Gastroesophageal sphincter (tissue), 4 donors: ENCODE data around the gene FGF5. TPM values are rescaled to one million over a fixed set of nuclear protein-coding genes. Genes with fewer than 3 reads are reported as not detected.

Experiments
- ATAC-seq: fragments of 150-250 bp; one replicate; pipeline ENCODE4 v1.9.1; 2016; ENCODE audit warnings: mild to moderate bottlenecking, moderate library complexity
- H3K27ac ChIP-seq, 4 donors: fragments of 200-600 bp; sonication (generic) in 3 of 4; 1 replicate in 3 of 4; 2 replicates in 1 of 4; pipeline ENCODE4 v1.5.1; 2016 to 2019
- H3K27me3 ChIP-seq: fragments of 200-600 bp; sonication (generic); one replicate; pipeline ENCODE4 v1.5.1; 2019
- H3K36me3 ChIP-seq, 2 donors: fragments of 200-600 bp; sonication (generic); one replicate each; pipeline ENCODE4 v1.5.1; 2019; ENCODE audit warnings: control low read depth in 1 of 2
- H3K4me1 ChIP-seq, 3 donors: fragments of 200-600 bp; sonication (generic); 1 replicate in 2 of 3; 2 replicates in 1 of 3; pipeline ENCODE4 v1.5.1; 2016 to 2019; ENCODE audit warnings: control low read depth in 2 of 3
- H3K4me3 ChIP-seq, 2 donors: fragments of 200-600 bp; sonication (generic); one replicate each; pipeline ENCODE4 v1.5.1; 2019; ENCODE audit warnings: mild to moderate bottlenecking in 1 of 2, moderate library complexity in 1 of 2
- H3K9me3 ChIP-seq, 3 donors: fragments of 200-600 bp; sonication (generic); one replicate each; pipeline ENCODE4 v1.5.1; 2017 to 2019; ENCODE audit warnings: control low read depth in 2 of 3
- EP300 ChIP-seq: sonication (generic); formaldehyde crosslinking; IDR thresholded peaks from one replicate; pipeline ENCODE4 v1.6.1; 2017; ENCODE audit warnings: antibody characterized with exemption, mild to moderate bottlenecking
- POLR2A ChIP-seq, 2 donors: fragments of 450-650 bp; IDR thresholded peaks; one replicate each; pipeline ENCODE4 v1.6.1; 2017; ENCODE audit warnings: antibody characterized with exemption in 2 of 2, mild to moderate bottlenecking in 2 of 2, moderate library complexity in 1 of 2
- POLR2AphosphoS5 ChIP-seq: sonication (generic); formaldehyde crosslinking; IDR thresholded peaks from one replicate; pipeline ENCODE4 v1.6.1; 2017; ENCODE audit warnings: antibody characterized with exemption
- WGBS, 2 donors: methylation state at CpG; one replicate each; pipeline ENCODE4 v1.1.5; 2018; ENCODE audit warnings: low coverage in 1 of 2; 5-methylcytosine and 5-hydroxymethylcytosine counted together
- total RNA-seq, 4 donors: library from RNA; depleted of rRNA; stranded (reverse); fragments of >200 nt; gene quantifications; one replicate each; pipeline ENCODE4 v1.1.0, GENCODE V29; 2016
- TF ChIP-seq, protein P1 (sequence below), 4 experiments: fragments of 200-600 bp in 2 of 4; fragments of 450-650 bp in 2 of 4; sonication (generic) in 1 of 4; IDR thresholded peaks; one replicate each; pipeline ENCODE4 v1.5.1; 2017 to 2019; ENCODE audit warnings: antibody characterized with exemption in 4 of 4, mild to moderate bottlenecking in 2 of 4, moderate library complexity in 2 of 4

Gene FGF5
- total RNA-seq, 4 donors from 2014 or later = 1.2 to 2.4 (median 2.0) TPM

DNA sequence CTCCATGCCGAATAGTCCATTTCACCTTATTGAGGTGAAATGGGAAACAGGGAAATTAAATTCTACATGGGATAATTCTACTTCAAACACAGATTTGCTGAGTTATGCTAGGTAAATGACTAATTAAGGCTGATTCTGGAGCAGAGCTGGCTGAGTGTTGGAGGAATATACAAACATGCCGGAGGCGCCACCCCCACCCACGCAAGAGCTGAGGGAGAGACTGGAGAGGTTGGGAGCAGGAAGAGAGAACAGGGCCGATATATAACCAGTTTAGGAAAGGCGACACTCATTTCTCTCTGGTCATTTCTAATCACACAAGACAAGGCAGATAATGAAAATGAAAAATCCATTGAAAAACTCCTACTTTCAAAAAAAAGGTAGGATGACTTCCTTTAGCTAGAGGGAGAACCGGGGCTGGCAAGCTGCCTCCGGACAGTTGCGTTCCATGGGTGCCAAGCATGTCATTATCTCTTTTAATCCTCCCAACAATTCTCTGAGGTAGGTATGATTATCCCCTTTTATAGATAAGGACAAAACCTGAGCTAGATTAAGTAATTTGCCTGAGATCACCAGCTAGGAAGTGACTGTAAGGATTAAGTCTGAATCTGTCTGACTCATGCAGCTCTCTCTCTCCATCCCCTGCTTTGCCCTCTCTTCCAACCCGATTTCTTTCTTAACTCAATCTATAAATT is 41.5 kb downstream of the FGF5 start:
- peak; percentile 27 for TF ChIP-seq POLR2AphosphoS5
- TF ChIP-seq, protein P1, sequence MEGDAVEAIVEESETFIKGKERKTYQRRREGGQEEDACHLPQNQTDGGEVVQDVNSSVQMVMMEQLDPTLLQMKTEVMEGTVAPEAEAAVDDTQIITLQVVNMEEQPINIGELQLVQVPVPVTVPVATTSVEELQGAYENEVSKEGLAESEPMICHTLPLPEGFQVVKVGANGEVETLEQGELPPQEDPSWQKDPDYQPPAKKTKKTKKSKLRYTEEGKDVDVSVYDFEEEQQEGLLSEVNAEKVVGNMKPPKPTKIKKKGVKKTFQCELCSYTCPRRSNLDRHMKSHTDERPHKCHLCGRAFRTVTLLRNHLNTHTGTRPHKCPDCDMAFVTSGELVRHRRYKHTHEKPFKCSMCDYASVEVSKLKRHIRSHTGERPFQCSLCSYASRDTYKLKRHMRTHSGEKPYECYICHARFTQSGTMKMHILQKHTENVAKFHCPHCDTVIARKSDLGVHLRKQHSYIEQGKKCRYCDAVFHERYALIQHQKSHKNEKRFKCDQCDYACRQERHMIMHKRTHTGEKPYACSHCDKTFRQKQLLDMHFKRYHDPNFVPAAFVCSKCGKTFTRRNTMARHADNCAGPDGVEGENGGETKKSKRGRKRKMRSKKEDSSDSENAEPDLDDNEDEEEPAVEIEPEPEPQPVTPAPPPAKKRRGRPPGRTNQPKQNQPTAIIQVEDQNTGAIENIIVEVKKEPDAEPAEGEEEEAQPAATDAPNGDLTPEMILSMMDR (IDR thresholded peaks at IDR 0.05) = no peak
- Histone ChIP-seq H3K27ac (peak overlapping the region; percentile 70 to 79 (median 75)), H3K9me3 (no peaks in the 10 kb centered on the region), H3K4me3 (peak overlapping the region; percentile 1 to 16), H3K27me3 (no peaks in the 10 kb centered on the region), H3K4me1 (peaks cover 6 to 26% (median 6%) of the 10 kb centered on the region in 3 donors), H3K36me3 (no peaks in the 10 kb centered on the region)
- WGBS, 2 donors = 24 to 28% methylated on average over 7 to 10 of the region's 10 CpGs
- peak; percentile 63 for ATAC-seq

DNA sequence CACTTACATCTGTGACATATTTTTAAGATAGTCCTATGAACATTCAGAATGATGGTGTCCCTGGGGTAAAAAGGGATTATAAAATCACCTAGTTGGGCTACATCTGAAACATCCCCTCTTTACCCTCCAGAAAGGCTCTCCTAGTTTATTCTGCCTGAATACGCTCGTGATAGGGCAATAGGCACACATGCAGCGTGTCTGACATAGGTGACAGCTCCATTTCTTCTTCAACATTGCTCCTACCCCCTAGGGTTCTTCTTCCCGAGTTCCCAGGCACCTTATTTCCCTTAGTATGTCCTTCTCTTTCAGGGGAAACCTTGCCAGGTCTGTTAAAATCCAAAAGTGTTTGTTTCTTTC is 42.0 kb downstream of the FGF5 start:
- Histone ChIP-seq H3K4me1 (peaks cover 6 to 26% (median 6%) of the 10 kb centered on the region in 3 donors), H3K9me3 (no peaks in the 10 kb centered on the region), H3K27ac (peak overlapping the region in 3 of 4 donors; percentile 70 to 79 (median 76)), H3K4me3 (no peak overlapping the region), H3K27me3 (no peaks in the 10 kb centered on the region), H3K36me3 (no peaks in the 10 kb centered on the region)
- TF ChIP-seq POLR2AphosphoS5 = no peak
- TF ChIP-seq, protein P1 (IDR thresholded peaks at IDR 0.05) = no peak
- TF ChIP-seq EP300 = no peak
- TF ChIP-seq POLR2A (IDR thresholded peaks at IDR 0.05) = no peak
- no peak for ATAC-seq
- 42 to 43% methylated on average over 4 of the region's 4 CpGs for WGBS, 2 donors

DNA sequence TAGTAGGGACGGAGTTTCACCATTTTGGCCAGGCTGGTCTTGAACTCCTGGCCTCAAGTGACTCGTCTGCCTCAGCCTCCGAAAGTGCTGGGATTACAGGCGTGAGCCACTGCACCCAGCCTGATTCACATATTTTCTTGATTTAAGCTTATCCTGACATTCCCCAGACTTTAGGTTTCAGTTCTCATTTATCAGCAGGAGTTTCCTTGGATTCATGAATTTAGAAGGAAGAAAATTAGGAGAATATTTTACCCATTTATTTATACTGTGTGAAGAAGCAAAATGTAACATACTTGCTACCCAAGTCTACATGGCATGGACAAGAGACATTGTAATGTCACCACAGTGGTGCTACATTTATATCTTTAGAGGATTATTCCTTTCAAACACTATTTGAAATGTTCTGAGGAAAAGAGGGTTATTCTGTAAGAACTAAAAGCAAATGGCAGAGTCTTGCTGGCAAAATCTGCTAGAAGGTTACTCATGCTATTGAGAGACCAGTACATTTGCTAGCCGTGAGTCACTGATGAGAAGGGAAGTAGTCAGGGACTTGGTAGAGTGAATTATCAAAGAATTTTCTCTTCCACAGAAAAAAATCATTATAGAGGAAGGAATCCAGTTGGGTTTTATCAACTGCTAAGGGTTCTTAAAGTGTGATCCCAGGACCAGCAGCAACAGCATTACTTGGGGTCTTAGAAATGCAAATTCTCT is 43.0 kb downstream of the FGF5 start:
- TF ChIP-seq, protein P1 (IDR thresholded peaks at IDR 0.05) = no peak
- peak; percentile 27 for TF ChIP-seq POLR2AphosphoS5
- H3K4me3 ChIP-seq = no peak overlapping the region
- peaks cover 6 to 26% (median 6%) of the 10 kb centered on the region in 3 donors for H3K4me1 ChIP-seq
- no peaks in the 10 kb centered on the region for H3K36me3 ChIP-seq
- no peaks in the 10 kb centered on the region for H3K27me3 ChIP-seq
- WGBS, 2 donors = 55 to 100% methylated on average over 1 to 4 of the region's 5 CpGs
- no peaks in the 10 kb centered on the region for H3K9me3 ChIP-seq
- H3K27ac ChIP-seq = no peak overlapping the region
- ATAC-seq = no peak

DNA sequence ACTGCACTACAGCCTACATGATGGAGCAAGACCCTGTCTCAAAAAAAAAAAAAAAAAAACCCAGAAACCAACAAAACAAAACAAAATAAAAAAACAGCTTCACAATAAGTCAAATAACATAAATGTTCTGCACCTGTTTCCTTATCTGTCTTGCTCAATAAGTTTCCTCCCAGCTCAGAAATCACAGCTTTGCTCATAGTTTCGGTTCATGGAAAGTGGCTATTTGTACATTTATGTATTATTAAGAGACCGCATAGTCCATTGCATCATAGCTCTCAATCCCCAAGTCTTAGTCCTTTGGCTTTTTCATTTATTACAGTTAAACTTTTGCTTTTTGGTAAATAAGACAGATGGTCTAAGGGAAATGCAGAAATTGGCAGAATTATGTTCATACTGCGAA is 44.7 kb downstream of the FGF5 start:
- Histone ChIP-seq H3K27ac (no peak overlapping the region), H3K4me1 (peaks cover 6 to 26% (median 6%) of the 10 kb centered on the region in 3 donors), H3K27me3 (no peaks in the 10 kb centered on the region), H3K4me3 (no peak overlapping the region), H3K36me3 (no peaks in the 10 kb centered on the region), H3K9me3 (no peaks in the 10 kb centered on the region)
- WGBS, 2 donors = 86 to 100% methylated on average over 2 to 3 of the region's 3 CpGs
- no peak for ATAC-seq
- TF ChIP-seq POLR2A (IDR thresholded peaks at IDR 0.05) = no peak
- no peak for TF ChIP-seq EP300
- TF ChIP-seq, protein P1 (IDR thresholded peaks at IDR 0.05) = no peak
- no peak for TF ChIP-seq POLR2AphosphoS5

DNA sequence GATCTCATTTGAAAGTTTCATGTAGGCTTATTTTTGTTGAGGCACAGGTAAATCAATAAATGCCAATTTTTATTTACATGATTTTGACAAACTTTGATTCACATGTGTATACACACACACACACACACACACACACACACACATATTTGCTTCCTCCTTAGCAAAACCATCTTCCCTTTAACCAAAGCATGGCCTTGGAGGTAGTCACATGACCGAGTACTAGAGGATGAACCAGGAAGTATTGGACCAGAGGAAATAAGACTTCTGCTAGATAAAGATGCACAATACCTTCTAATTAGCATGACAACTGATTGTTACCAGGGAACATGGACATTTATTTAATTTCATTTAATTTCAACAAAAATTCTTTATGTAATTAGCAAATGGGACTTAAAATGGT is 45.7 kb downstream of the FGF5 start:
- H3K4me3 ChIP-seq = no peak overlapping the region
- WGBS, 2 donors = 83 to 91% methylated on average over 1 of the region's 1 CpG
- peaks cover 6 to 19% (median 6%) of the 10 kb centered on the region in 3 donors for H3K4me1 ChIP-seq
- H3K27me3 ChIP-seq = no peaks in the 10 kb centered on the region
- no peaks in the 10 kb centered on the region for H3K9me3 ChIP-seq
- no peak for ATAC-seq
- TF ChIP-seq EP300 = no peak
- no peak for TF ChIP-seq POLR2A (IDR thresholded peaks at IDR 0.05)
- no peak for TF ChIP-seq POLR2AphosphoS5
- TF ChIP-seq, protein P1 (IDR thresholded peaks at IDR 0.05) = no peak
- H3K36me3 ChIP-seq = no peaks in the 10 kb centered on the region
- H3K27ac ChIP-seq = no peak overlapping the region
